Left kidney (tissue), 1 donor: ENCODE measurements around the gene NFKBIZ. TPM values are rescaled to one million over a fixed set of nuclear protein-coding genes. Genes with fewer than 3 reads are reported as not detected.

Experiments used
- polyA plus RNA-seq: library from polyadenylated mRNA; unstranded; fragments of 120-200 nt; gene quantifications from one replicate; pipeline ENCODE4 v1.2.1, GENCODE V29; 2013; ENCODE audit not compliant: insufficient read length

The NFKBIZ gene
- polyA plus RNA-seq, 1 donor = 16.5 TPM

Other genes with a start within 250 kb of the NFKBIZ start
- gene ZBTB11, start 172.4 kb upstream of the NFKBIZ start, polyA plus RNA-seq = 25.8 TPM
- 1,440 TPM for gene RPL24, start 162.8 kb upstream of the NFKBIZ start, polyA plus RNA-seq
- gene CEP97, start 124.9 kb upstream of the NFKBIZ start, polyA plus RNA-seq = 23.7 TPM
- 7.7 TPM for gene NXPE3, start 70.3 kb upstream of the NFKBIZ start, polyA plus RNA-seq